Effector memory CD8-positive, alpha-beta T cell (primary cell): ENCODE data around the gene CBLIF.
"Not testable (repeated sequence)": the region's sequence is repeated elsewhere in the genome, so short reads cannot be mapped to it uniquely, and the experiment has no call there.

Experiments used
- ATAC-seq: fragments of 150-1000 bp; cut with Tn5 transposase; replicated peaks from 2 replicates; pipeline ENCODE4 v1.10.0; 2021; ENCODE audit warnings: mild to moderate bottlenecking, moderate library complexity
- DNase-seq, 3 experiments: peaks; one replicate each; pipeline ENCODE4 v3.0.0; 2021
- H3K27ac Mint-ChIP-seq, 2 donors: one replicate each; pipeline ENCODE4 v1.8.0; 2022; ENCODE audit warnings: mild to moderate bottlenecking in 2 of 2, mixed read lengths in 2 of 2, moderate library complexity in 2 of 2
- H3K27me3 Mint-ChIP-seq, 2 donors: one replicate each; pipeline ENCODE4 v1.8.0; 2022; ENCODE audit warnings: mixed read lengths in 2 of 2
- H3K36me3 Mint-ChIP-seq: one replicate; pipeline ENCODE4 v1.8.0; 2022; ENCODE audit warnings: mild to moderate bottlenecking, moderate library complexity, mixed read lengths; ENCODE audit not compliant: insufficient read depth
- H3K4me1 Mint-ChIP-seq, 2 donors: one replicate each; pipeline ENCODE4 v1.8.0; 2022; ENCODE audit warnings: low read depth in 2 of 2, mixed read lengths in 2 of 2
- H3K4me3 Mint-ChIP-seq, 2 donors: one replicate each; pipeline ENCODE4 v1.8.0; 2022; ENCODE audit warnings: mild to moderate bottlenecking in 2 of 2, mixed read lengths in 2 of 2, moderate library complexity in 2 of 2
- H3K9me3 Mint-ChIP-seq, 2 donors: one replicate each; pipeline ENCODE4 v1.8.0; 2022; ENCODE audit warnings: mixed read lengths in 2 of 2

The CBLIF gene

DNA sequence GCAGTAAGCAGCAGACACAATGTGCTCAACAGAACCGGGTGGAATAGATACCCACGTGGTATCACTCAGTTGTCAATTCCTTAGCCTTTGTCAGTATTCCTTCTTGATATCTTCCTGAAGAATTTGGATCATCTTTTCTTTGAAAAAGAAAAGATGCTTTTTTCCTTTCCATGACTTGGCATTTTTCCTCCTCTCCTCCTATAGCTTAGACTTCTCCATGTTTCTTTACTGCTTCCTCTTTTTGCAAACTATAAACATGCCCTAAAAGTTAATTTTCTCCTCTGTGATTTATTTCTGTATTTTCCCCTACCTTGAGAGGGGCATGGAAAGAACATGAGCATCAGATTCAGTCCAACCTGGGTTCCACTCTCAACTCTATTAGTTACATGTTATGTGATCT lies 11.7 kb downstream of the CBLIF start:
- Mint-ChIP-seq H3K4me3 (no peak overlapping the region), H3K27me3 (peaks cover 17 to 37% of the 10 kb centered on the region in 2 donors), H3K4me1 (no peaks in the 10 kb centered on the region), H3K9me3 (no peaks in the 10 kb centered on the region), H3K36me3 (no peaks in the 10 kb centered on the region), H3K27ac (no peak overlapping the region)
- ATAC-seq: no peak
- DNase-seq: no peak

DNA sequence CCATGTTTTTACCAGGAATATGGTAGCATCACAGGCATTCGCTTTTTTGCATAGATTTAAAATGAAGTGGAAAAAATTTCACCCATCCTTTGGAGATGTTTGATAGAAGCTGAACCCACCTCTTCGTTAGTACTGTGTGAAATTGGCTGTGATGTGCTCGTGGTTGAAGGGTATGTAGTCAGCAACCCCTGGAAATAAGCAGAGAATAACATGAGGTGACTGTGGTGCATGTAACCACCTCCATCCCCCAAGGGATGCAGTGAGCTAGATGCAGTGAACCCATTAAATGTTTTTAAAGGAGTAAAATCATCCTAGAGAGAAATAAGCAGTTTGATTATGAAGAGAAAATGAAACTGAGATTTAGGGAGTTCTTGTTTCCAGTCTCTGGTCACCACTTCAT lies 15.9 kb downstream of the CBLIF start:
- Mint-ChIP-seq H3K36me3 (no peaks in the 10 kb centered on the region), H3K4me1 (no peaks in the 10 kb centered on the region), H3K4me3 (no peak overlapping the region), H3K27me3 (peaks cover 18 to 29% of the 10 kb centered on the region in 2 donors), H3K27ac (no peak overlapping the region), H3K9me3 (no peaks in the 10 kb centered on the region)
- no peak for ATAC-seq
- DNase-seq: no peak

DNA sequence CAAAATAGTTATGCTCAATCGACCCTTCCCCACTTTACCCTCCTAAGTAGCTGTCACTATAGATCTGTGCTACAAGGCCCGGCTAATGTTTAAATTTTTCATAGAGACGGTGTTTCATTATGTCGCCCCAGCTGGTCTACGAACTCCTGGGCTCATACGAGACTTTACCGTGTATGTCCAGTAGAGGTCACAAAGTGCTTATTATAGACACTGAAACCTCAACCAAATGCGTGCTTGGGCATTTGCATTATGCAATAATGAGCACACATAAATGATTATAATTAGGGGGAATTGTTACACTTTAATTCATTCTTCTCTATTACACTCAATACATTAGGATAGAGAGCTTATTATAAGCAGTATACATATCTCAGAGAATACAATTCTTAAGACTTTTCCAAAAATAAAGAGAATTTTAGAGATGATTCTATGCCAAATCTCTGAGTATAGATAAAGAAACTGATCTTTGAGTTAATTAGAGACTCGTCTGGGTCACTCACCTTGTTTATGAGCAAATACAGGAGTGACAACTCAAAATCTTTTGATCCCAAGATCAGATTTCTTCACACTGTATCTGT lies 22.2 kb downstream of the CBLIF start:
- H3K9me3 Mint-ChIP-seq: no peaks in the 10 kb centered on the region
- H3K4me1 Mint-ChIP-seq: peaks cover 1 to 6% of the 10 kb centered on the region in 2 donors
- no peaks in the 10 kb centered on the region for H3K36me3 Mint-ChIP-seq
- peak; percentile 81 for ATAC-seq
- no peak overlapping the region for H3K4me3 Mint-ChIP-seq
- DNase-seq: peak in 1 of 3 experiments; percentile 20
- peaks cover 18 to 28% of the 10 kb centered on the region in 2 donors for H3K27me3 Mint-ChIP-seq
- H3K27ac Mint-ChIP-seq: no peak overlapping the region

DNA sequence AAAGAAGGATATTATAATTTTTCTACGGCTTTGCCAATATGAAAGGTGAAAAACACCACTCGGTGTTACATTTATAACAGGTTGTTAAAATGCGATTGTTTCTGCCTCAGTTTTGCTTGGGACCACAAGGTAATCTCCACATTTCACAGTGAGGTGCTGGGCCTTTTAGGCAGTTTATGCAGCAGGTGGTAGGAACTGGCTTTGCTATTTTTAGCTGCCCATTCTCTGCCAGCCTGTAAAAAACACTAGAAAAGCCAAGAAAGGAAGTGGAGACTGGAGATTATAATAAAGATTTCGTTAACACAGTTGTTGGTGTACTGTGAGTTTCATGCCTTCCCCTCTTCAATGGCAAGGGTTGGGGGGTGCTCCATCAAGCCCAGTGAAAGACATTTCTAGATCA lies 26.7 kb downstream of the CBLIF start:
- H3K4me3 Mint-ChIP-seq: no peak overlapping the region
- no peak overlapping the region for H3K27ac Mint-ChIP-seq
- H3K27me3 Mint-ChIP-seq: peaks cover 7% of the 10 kb centered on the region in 2 donors
- peaks cover 1 to 11% of the 10 kb centered on the region in 2 donors for H3K4me1 Mint-ChIP-seq
- DNase-seq: no peak
- H3K36me3 Mint-ChIP-seq: no peaks in the 10 kb centered on the region
- no peaks in the 10 kb centered on the region for H3K9me3 Mint-ChIP-seq
- ATAC-seq: no peak

DNA sequence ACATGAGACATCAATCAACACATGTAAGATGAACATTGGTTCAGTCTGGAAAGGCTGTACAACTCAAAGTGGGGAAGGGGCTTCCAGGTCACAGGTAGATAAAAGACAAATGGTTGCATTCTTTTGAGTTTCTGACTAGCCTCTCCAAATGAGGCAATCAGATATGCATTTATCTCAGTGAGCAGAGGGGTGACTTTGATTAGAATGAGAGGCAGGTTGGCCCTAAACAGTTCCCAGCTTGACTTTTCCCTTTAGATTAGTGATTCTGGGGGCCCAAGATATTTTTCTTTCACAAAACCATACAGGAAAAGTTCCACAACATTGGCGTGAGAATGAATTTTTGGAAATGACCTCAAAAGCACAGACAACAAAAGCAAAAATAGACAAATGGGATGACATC lies 28.9 kb downstream of the CBLIF start:
- not testable (repeated sequence) for H3K4me1 Mint-ChIP-seq, H3K27me3 Mint-ChIP-seq, H3K4me3 Mint-ChIP-seq, DNase-seq, H3K36me3 Mint-ChIP-seq, H3K9me3 Mint-ChIP-seq, ATAC-seq, H3K27ac Mint-ChIP-seq

DNA sequence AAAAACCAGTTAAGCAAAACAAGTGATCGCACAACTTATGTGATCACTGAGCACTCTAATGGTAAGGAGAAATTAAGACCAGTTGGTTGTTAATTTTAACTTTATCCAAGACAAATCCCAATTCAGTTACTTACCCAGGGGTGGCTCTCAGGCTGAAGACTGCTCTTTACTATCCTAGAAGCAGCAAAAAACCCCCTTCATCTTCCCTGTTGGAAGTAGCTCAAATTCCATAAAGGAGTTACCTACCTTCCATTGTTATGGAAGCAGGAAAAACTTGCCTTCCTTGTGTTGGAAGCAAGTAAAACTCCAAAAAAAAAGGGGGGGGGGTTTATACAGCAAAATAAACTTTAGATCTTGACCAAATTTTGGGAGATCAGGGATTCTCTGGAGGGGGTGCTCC lies 29.5 kb downstream of the CBLIF start:
- Mint-ChIP-seq H3K9me3 (no peaks in the 10 kb centered on the region), H3K27me3 (peaks cover 0 to 7% of the 10 kb centered on the region in 2 donors), H3K36me3 (no peaks in the 10 kb centered on the region)

DNA sequence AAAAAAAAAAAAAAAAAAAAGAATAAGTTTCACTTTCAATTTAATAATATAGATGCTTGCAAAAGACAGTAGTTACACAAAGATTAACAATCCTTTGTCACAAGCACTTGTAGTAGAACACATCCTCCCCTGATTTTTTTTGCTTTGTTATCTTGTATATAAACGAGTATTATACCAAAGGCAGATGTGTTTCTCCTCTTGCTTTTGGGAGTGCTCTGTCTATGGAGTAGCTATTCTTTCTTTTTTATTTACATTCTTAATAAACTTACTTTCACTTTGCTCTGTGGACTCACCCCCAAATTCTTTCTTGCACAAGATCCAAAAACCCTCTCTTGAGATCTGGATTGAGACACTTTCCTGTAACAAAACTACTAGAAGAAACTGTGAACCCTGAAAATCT lies 31.3 kb downstream of the CBLIF start:
- H3K36me3 Mint-ChIP-seq: no peaks in the 10 kb centered on the region
- no peak for ATAC-seq
- peaks cover 16 to 23% of the 10 kb centered on the region in 2 donors for H3K4me1 Mint-ChIP-seq
- H3K4me3 Mint-ChIP-seq: peak overlapping the region; percentile 30 to 32
- H3K9me3 Mint-ChIP-seq: no peaks in the 10 kb centered on the region
- DNase-seq: no peak
- H3K27me3 Mint-ChIP-seq: peaks cover 0 to 4% of the 10 kb centered on the region in 2 donors
- H3K27ac Mint-ChIP-seq: peak overlapping the region; percentile 8 to 33

More for the DNA sequence above, 29.5 kb downstream of the CBLIF start:
- ATAC-seq (no peak), DNase-seq (no peak)
- Mint-ChIP-seq H3K4me3 (no peak overlapping the region), H3K27ac (no peak overlapping the region), H3K4me1 (peaks cover 6 to 11% of the 10 kb centered on the region in 2 donors)

DNA sequence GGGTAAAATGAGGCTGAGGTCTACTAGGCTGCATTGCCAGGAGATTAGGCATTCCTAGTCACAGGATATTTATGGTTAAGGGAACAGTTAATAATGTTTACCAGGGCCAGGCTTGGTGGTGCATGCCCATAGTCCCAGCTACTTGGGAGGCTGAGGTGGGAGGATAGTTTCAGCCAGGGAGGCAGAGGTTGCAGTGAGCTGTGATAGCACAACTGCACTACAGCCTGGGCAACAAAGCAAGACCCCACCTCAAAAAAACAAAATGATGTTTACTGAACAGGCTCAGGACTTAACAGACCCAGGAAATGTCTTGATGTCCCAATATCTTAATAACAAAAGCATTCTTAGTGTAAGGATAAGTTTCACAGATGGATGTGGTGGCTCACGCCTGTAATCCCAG lies 31.9 kb downstream of the CBLIF start:
- Mint-ChIP-seq H3K36me3 (no peaks in the 10 kb centered on the region), H3K9me3 (no peaks in the 10 kb centered on the region), H3K27ac (peak overlapping the region in 1 of 2 donors; percentile 33), H3K4me1 (peaks cover 16 to 27% of the 10 kb centered on the region in 2 donors), H3K4me3 (peak overlapping the region in 1 of 2 donors; percentile 32), H3K27me3 (no peaks in the 10 kb centered on the region)
- ATAC-seq (no peak), DNase-seq (no peak)

DNA sequence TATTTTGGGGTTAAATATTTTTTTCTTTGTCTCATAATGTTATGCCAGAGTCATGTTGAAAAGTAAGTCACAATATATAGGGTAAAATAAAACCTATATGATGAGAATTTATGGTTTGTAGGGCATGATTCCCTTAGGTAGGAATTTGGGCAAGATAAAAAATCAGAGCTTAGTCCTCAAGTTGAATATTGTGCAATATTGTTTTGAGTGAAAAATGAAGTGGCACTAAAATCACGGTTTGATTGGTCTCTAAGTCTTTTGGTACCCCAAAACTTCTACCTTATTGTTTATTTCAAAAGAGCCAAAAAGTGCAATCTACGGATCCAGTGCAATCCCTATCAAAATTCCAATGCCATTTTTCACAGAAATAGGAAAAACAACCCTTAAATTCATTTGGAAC lies 33.1 kb downstream of the CBLIF start:
- DNase-seq (no peak), ATAC-seq (no peak)
- Mint-ChIP-seq H3K27ac (no peak overlapping the region), H3K9me3 (no peaks in the 10 kb centered on the region), H3K4me3 (no peak overlapping the region), H3K27me3 (no peaks in the 10 kb centered on the region), H3K4me1 (peaks cover 16 to 30% of the 10 kb centered on the region in 2 donors), H3K36me3 (peaks cover 8% of the 10 kb centered on the region)

DNA sequence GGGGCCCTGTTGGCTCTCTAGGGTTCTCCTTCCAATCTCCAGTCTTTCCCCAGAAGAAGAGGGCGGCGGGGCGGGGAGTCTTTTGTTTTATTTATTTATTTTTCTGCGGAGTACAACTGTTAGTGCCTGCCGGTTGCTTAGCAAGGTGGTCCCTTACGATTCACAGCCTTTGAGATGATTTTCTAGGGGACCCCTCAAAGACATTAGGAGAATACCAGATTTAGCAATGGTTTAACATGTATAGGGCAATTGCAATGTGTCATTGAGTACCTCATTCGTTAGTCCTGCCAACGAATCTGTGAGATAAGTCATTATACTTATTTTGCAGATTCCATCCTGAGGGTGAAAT lies 34.4 kb downstream of the CBLIF start:
- peaks cover 17% of the 10 kb centered on the region for H3K36me3 Mint-ChIP-seq
- H3K27me3 Mint-ChIP-seq: no peaks in the 10 kb centered on the region
- peak overlapping the region; percentile 91 to 95 for H3K4me3 Mint-ChIP-seq
- peaks cover 16 to 30% of the 10 kb centered on the region in 2 donors for H3K4me1 Mint-ChIP-seq
- H3K27ac Mint-ChIP-seq: peak overlapping the region; percentile 90 to 91
- no peak for ATAC-seq
- DNase-seq: no peak
- H3K9me3 Mint-ChIP-seq: no peaks in the 10 kb centered on the region

DNA sequence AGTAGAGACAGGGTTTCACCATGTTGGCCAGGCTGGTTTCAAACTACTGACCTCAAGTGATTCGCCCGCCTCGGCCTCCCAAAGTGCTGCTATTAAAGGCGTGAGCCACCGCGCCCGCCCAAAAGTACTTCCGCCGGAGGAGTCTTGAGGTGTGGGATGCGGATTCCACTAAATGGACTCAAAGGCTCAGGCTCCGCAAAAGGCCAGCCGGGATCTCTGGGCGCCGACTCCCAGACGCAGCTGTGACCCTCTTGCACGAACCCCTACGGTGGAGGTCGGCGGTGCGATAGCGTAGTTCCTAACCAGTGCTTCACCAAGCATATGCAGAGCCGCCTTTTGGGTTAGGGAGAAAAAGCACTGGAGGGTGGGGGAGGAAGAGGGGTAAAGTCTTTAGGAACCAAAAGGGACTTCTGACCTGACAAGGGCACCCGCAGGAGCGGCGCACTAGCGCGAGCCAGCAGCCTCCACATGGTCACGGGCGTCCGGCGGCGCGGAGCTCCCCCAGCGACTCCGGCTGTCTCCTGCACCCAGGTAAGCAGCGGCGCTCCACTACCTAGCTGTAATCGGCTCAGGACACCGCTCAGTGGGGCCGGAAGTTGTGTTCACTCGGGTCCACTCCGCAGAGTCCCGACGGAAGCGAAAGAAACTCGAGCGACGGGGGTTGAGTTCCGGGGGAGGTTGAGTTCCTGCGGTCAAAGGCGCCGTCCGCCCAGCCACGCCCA lies 34.9 kb downstream of the CBLIF start, which contains the start of gene MRPL16:
TSS of gene MRPL16 (minus strand) at position 590 of the 722 bp plus-strand sequence. CDS start at position 470, 120 bp downstream.
- DNase-seq (peak; percentile 81 to 84 (median 83)), ATAC-seq (peak; percentile 99)
- peaks cover 17% of the 10 kb centered on the region for H3K36me3 Mint-ChIP-seq
- no peaks in the 10 kb centered on the region for H3K27me3 Mint-ChIP-seq
- peak within 1 kb of the TSS; percentile 90 to 91 for H3K27ac Mint-ChIP-seq
- peak within 1 kb of the TSS; percentile 91 to 95 for H3K4me3 Mint-ChIP-seq
- peaks cover 16 to 30% of the 10 kb centered on the region in 2 donors for H3K4me1 Mint-ChIP-seq
- no peaks in the 10 kb centered on the region for H3K9me3 Mint-ChIP-seq

DNA sequence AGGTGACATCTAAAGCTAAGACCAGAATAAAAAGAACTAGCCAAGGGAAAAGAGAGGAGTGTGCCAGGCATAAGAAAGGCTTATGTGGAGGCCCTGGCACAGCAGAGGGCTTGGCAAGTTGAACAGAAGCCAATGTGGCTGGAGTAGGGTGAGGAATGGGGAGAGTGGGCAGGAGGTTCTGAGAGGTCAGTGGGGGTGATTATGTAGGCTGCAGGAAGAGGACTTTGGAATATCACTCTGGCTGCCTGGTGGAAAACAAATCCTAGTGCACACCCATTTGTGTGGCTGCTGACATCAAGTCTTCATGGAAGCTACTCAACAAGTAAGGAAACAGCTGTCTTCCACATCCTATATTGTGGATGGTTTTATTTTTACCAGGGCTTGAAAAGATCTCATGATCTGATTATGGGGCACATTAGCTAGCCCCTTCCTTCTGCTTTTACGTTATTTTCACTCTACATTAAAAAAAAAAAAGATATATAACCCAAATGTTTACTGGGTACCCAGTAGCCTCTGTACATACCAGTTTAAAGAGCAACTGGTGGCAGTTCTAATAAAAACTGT lies 38.2 kb downstream of the CBLIF start:
- ATAC-seq (no peak), DNase-seq (no peak)
- Mint-ChIP-seq H3K36me3 (peaks cover 21% of the 10 kb centered on the region), H3K27ac (peak overlapping the region in 1 of 2 donors; percentile 53), H3K4me1 (peaks cover 16 to 25% of the 10 kb centered on the region in 2 donors), H3K9me3 (no peaks in the 10 kb centered on the region), H3K4me3 (no peak overlapping the region), H3K27me3 (no peaks in the 10 kb centered on the region)

DNA sequence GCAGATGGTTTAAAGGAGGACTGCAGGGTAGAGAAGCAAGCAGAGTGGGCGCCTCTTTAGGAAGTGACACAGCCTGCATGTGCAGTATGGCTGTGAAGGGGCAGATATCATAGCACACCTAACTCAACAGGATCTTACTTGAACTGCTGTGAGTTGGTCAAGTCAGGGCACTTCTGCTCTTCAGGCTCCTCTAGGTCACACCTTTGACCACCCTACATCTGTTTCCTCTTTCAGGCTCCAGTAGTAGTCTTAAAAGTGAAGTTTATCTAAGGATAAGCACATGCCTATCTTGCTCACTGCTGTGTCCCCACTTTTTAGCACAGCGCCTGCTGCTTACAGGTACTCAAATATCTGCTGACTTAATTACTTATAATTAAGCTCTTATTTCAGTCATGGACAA lies 41.2 kb downstream of the CBLIF start:
- Mint-ChIP-seq H3K4me1 (peaks cover 0 to 7% of the 10 kb centered on the region in 2 donors), H3K27me3 (no peaks in the 10 kb centered on the region), H3K36me3 (peaks cover 21% of the 10 kb centered on the region), H3K9me3 (no peaks in the 10 kb centered on the region), H3K4me3 (no peak overlapping the region), H3K27ac (no peak overlapping the region)
- DNase-seq (no peak), ATAC-seq (no peak)
